SK-N-MC (cell line): ENCODE results near the gene LRRTM4.

ENCODE experiments used
- EZH2 ChIP-seq: fragments of 200-600 bp; sonication (generic); IDR thresholded peaks from one replicate; pipeline ENCODE4 v1.6.1; 2017; ENCODE audit warnings: antibody characterized with exemption
- FOXP2 ChIP-seq: optimal IDR thresholded peaks from 2 replicates; pipeline ENCODE3; 2011; ENCODE audit warnings: mild to moderate bottlenecking, moderate library complexity; ENCODE audit not compliant: insufficient read depth; ENCODE audit errors: extremely low read length, control extremely low read depth
- POLR2AphosphoS5 ChIP-seq: IDR thresholded peaks from 2 replicates; pipeline ENCODE4 v1.6.1; 2012; ENCODE audit warnings: mild to moderate bottlenecking, low read depth, low read length, borderline replicate concordance

DNA sequence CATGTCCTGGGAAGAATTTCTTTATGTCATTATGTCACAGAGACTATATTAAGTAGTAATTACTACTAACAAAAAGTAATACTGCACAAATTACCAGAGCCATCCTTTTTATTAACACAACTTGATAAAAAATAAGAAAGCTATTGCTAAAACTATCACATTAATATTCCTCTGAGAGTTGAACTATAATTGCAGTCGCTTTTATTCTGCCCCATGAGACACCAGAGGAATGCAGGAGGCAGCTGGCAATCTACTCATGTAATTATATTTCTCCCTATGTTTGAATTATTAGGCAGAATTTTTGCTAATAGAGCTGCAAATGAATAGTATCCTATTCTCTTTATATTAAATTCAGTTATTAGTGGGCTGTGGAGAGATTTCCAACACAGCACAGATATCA lies 220.7 kb downstream of the LRRTM4 start:
- TF ChIP-seq EZH2: no peak
- TF ChIP-seq POLR2AphosphoS5: no peak
- no peak for TF ChIP-seq FOXP2
